ENCODE measurements around the gene MC1R. TPM values are rescaled to one million over a fixed set of nuclear protein-coding genes. Genes with fewer than 3 reads are reported as not detected.
A peak's percentile ranks its signal among the peaks of the same experiment; 100 is the strongest.
"Not testable (repeated sequence)": the region's sequence is repeated elsewhere in the genome, so short reads cannot be mapped to it uniquely, and the experiment has no call there.

The MC1R gene
- polyA plus RNA-seq (2013, experiment 1 of 2): 1.3 TPM
- 1.6 TPM for polyA plus RNA-seq (2013, experiment 2 of 2)

- Histone ChIP-seq H3K4me3 (ENCODE audit: low read length) (peak within 1 kb of the TSS; percentile 60), H3K9ac (ENCODE audit: low read depth, low read length) (peak within 1 kb of the TSS; percentile 61), H3K9me3 (ENCODE audit: insufficient read depth, low read depth, low read length) (no peaks in the 10 kb centered on the region), H3K4me1 (ENCODE audit: insufficient read depth, low read length) (peaks cover 15% of the 10 kb centered on the region; the same call in 1 of the 2 replicates), H3K27ac (ENCODE audit: low read depth, low read length) (peak within 1 kb of the TSS; percentile 39; the same call in 1 of the 2 replicates), H3K27me3 (ENCODE audit: insufficient read depth, low read length) (0 out of 2 replicates have a peak, but pooled peaks cover 5% of the 10 kb centered on the region), H3K36me3 (ENCODE audit: insufficient read depth, low read length) (no peaks in the 10 kb centered on the region)
- 12% methylated on average over 23 of the region's 23 CpGs for whole genome bisulfite sequencing
Observed at GRCh38 chr16:89918453-89919347, at the start of gene MC1R. Gene MC1R (plus strand): TSS chr16:89918862. CDS start chr16:89919259, 397 bp downstream.

- Histone ChIP-seq H3K9ac (ENCODE audit: low read depth, low read length) (no peak overlapping the region), H3K36me3 (ENCODE audit: insufficient read depth, low read length) (peaks cover 7% of the 10 kb centered on the region), H3K9me3 (ENCODE audit: insufficient read depth, low read depth, low read length) (peaks cover 9% of the 10 kb centered on the region), H3K27ac (ENCODE audit: low read depth, low read length) (no peak overlapping the region), H3K27me3 (ENCODE audit: insufficient read depth, low read length) (peaks cover 2% of the 10 kb centered on the region; the same call in 1 of the 2 replicates), H3K4me3 (ENCODE audit: low read length) (no peak overlapping the region), H3K4me1 (ENCODE audit: insufficient read depth, low read length) (no peaks in the 10 kb centered on the region)
- WGBS: 96% methylated on average over 12 of the region's 12 CpGs
Observed at GRCh38 chr16:89869911-89870310, 48.8 kb upstream of the MC1R start.

GRCh38 chr16:89870440-89870839 lies 48.2 kb upstream of the MC1R start:
- Histone ChIP-seq H3K9me3 (ENCODE audit: insufficient read depth, low read depth, low read length) (peaks cover 13% of the 10 kb centered on the region), H3K9ac (ENCODE audit: low read depth, low read length) (no peak overlapping the region), H3K27me3 (ENCODE audit: insufficient read depth, low read length) (peaks cover 2% of the 10 kb centered on the region; the same call in 1 of the 2 replicates), H3K4me1 (ENCODE audit: insufficient read depth, low read length) (no peaks in the 10 kb centered on the region), H3K4me3 (ENCODE audit: low read length) (no peak overlapping the region), H3K36me3 (ENCODE audit: insufficient read depth, low read length) (peaks cover 8% of the 10 kb centered on the region), H3K27ac (ENCODE audit: low read depth, low read length) (no peak overlapping the region)
- WGBS: 94% methylated on average over 6 of the region's 6 CpGs

GRCh38 chr16:89871895-89872294 lies 46.8 kb upstream of the MC1R start:
- H3K36me3 ChIP-seq (ENCODE audit: insufficient read depth, low read length): peaks cover 16% of the 10 kb centered on the region
- WGBS: 92% methylated on average over 9 of the region's 9 CpGs
- H3K4me1 ChIP-seq (ENCODE audit: insufficient read depth, low read length): no peaks in the 10 kb centered on the region
- H3K27me3 ChIP-seq (ENCODE audit: insufficient read depth, low read length): peaks cover 2% of the 10 kb centered on the region; the same call in 1 of the 2 replicates
- H3K9me3 ChIP-seq (ENCODE audit: insufficient read depth, low read depth, low read length): peaks cover 19% of the 10 kb centered on the region
- no peak overlapping the region for H3K9ac ChIP-seq (ENCODE audit: low read depth, low read length)
- no peak overlapping the region for H3K27ac ChIP-seq (ENCODE audit: low read depth, low read length)
- no peak overlapping the region for H3K4me3 ChIP-seq (ENCODE audit: low read length)

GRCh38 chr16:89873109-89873971 lies 45.3 kb upstream of the MC1R start, which contains the start of gene TCF25:
Gene TCF25 (plus strand): TSS chr16:89873592. CDS start chr16:89873668, 76 bp downstream.
- H3K4me3 ChIP-seq (ENCODE audit: low read length): peak within 1 kb of the TSS; percentile 98
- H3K27ac ChIP-seq (ENCODE audit: low read depth, low read length): peak within 1 kb of the TSS; percentile 100
- peaks cover 2% of the 10 kb centered on the region; the same call in 1 of the 2 replicates for H3K27me3 ChIP-seq (ENCODE audit: insufficient read depth, low read length)
- WGBS: 1% methylated on average over 104 of the region's 104 CpGs
- H3K4me1 ChIP-seq (ENCODE audit: insufficient read depth, low read length): no peaks in the 10 kb centered on the region
- H3K9me3 ChIP-seq (ENCODE audit: insufficient read depth, low read depth, low read length): peaks cover 11% of the 10 kb centered on the region
- peak within 1 kb of the TSS; percentile 99 for H3K9ac ChIP-seq (ENCODE audit: low read depth, low read length)
- peaks cover 23% of the 10 kb centered on the region for H3K36me3 ChIP-seq (ENCODE audit: insufficient read depth, low read length)

GRCh38 chr16:89873972-89874689 lies 44.5 kb upstream of the MC1R start:
- 10% methylated on average over 61 of the region's 61 CpGs for WGBS
- H3K4me1 ChIP-seq (ENCODE audit: insufficient read depth, low read length): no peaks in the 10 kb centered on the region
- peak overlapping the region; percentile 4; the same call in 1 of the 2 replicates for H3K9ac ChIP-seq (ENCODE audit: low read depth, low read length)
- H3K4me3 ChIP-seq (ENCODE audit: low read length): peak overlapping the region; percentile 98
- peaks cover 31% of the 10 kb centered on the region for H3K36me3 ChIP-seq (ENCODE audit: insufficient read depth, low read length)
- H3K9me3 ChIP-seq (ENCODE audit: insufficient read depth, low read depth, low read length): peaks cover 11% of the 10 kb centered on the region
- peak overlapping the region; percentile 100; the same call in 1 of the 2 replicates for H3K27ac ChIP-seq (ENCODE audit: low read depth, low read length)
- H3K27me3 ChIP-seq (ENCODE audit: insufficient read depth, low read length): peaks cover 2% of the 10 kb centered on the region; the same call in 1 of the 2 replicates

GRCh38 chr16:89879123-89879522 lies 39.5 kb upstream of the MC1R start:
- not testable (repeated sequence) for H3K9ac ChIP-seq (ENCODE audit: low read depth, low read length); H3K27ac ChIP-seq (ENCODE audit: low read depth, low read length); H3K4me3 ChIP-seq (ENCODE audit: low read length); H3K4me1 ChIP-seq (ENCODE audit: insufficient read depth, low read length); H3K27me3 ChIP-seq (ENCODE audit: insufficient read depth, low read length)
- WGBS: 95% methylated on average over 26 of the region's 28 CpGs
- Histone ChIP-seq H3K36me3 (ENCODE audit: insufficient read depth, low read length) (peaks cover 70% of the 10 kb centered on the region), H3K9me3 (ENCODE audit: insufficient read depth, low read depth, low read length) (peaks cover 11% of the 10 kb centered on the region)

GRCh38 chr16:89880477-89881367 lies 37.9 kb upstream of the MC1R start:
- WGBS: 96% methylated on average over 18 of the region's 18 CpGs
- Histone ChIP-seq H3K9me3 (ENCODE audit: insufficient read depth, low read depth, low read length) (peaks cover 5% of the 10 kb centered on the region; the same call in 1 of the 2 replicates), H3K4me3 (ENCODE audit: low read length) (no peak overlapping the region), H3K36me3 (ENCODE audit: insufficient read depth, low read length) (peaks cover 72% of the 10 kb centered on the region), H3K27ac (ENCODE audit: low read depth, low read length) (no peak overlapping the region), H3K27me3 (ENCODE audit: insufficient read depth, low read length) (no peaks in the 10 kb centered on the region), H3K4me1 (ENCODE audit: insufficient read depth, low read length) (no peaks in the 10 kb centered on the region), H3K9ac (ENCODE audit: low read depth, low read length) (no peak overlapping the region)

- no peak overlapping the region for H3K4me3 ChIP-seq (ENCODE audit: low read length)
- 93% methylated on average over 6 of the region's 6 CpGs for WGBS
- no peak overlapping the region for H3K27ac ChIP-seq (ENCODE audit: low read depth, low read length)
- peaks cover 69% of the 10 kb centered on the region for H3K36me3 ChIP-seq (ENCODE audit: insufficient read depth, low read length)
- H3K9me3 ChIP-seq (ENCODE audit: insufficient read depth, low read depth, low read length): no peaks in the 10 kb centered on the region
- H3K4me1 ChIP-seq (ENCODE audit: insufficient read depth, low read length): no peaks in the 10 kb centered on the region
- no peaks in the 10 kb centered on the region for H3K27me3 ChIP-seq (ENCODE audit: insufficient read depth, low read length)
- no peak overlapping the region for H3K9ac ChIP-seq (ENCODE audit: low read depth, low read length)
Observed at GRCh38 chr16:89881368-89881730, 37.3 kb upstream of the MC1R start.

All from HUES64 (cell line).